Activated T-helper 17 cell treated with anti-CD3 and anti-CD28 coated beads, Interleukin-2, amount 50 U/mL, for 72 hours (primary cell): ENCODE results near the gene CD81. TPM values are rescaled to one million over a fixed set of nuclear protein-coding genes. Genes with fewer than 3 reads are reported as not detected.

Source experiments
- ATAC-seq: fragments of 150-1000 bp; cut with Tn5 transposase; replicated peaks from 2 replicates; pipeline ENCODE4 v1.10.0; 2021; ENCODE audit warnings: mild to moderate bottlenecking, moderate library complexity
- H3K27ac Mint-ChIP-seq: one replicate; pipeline ENCODE4 v1.8.0; 2022; ENCODE audit warnings: mixed read lengths
- H3K27me3 Mint-ChIP-seq: one replicate; pipeline ENCODE4 v1.8.0; 2022; ENCODE audit warnings: mixed read lengths
- H3K36me3 Mint-ChIP-seq: one replicate; pipeline ENCODE4 v1.8.0; 2022; ENCODE audit warnings: low read depth, mild to moderate bottlenecking, mixed read lengths
- H3K4me1 Mint-ChIP-seq: one replicate; pipeline ENCODE4 v1.8.0; 2022; ENCODE audit warnings: mixed read lengths
- H3K4me3 Mint-ChIP-seq: one replicate; pipeline ENCODE4 v1.8.0; 2022; ENCODE audit warnings: mild to moderate bottlenecking, mixed read lengths
- H3K9me3 Mint-ChIP-seq: one replicate; pipeline ENCODE4 v1.8.0; 2022; ENCODE audit warnings: mixed read lengths
- total RNA-seq, 2 donors: library from RNA; stranded (reverse); gene quantifications; one replicate each; pipeline ENCODE4 v1.2.3, GENCODE V29; 2022

The CD81 gene
- total RNA-seq, 2 donors from 2014 or later: 147 to 170 TPM

DNA sequence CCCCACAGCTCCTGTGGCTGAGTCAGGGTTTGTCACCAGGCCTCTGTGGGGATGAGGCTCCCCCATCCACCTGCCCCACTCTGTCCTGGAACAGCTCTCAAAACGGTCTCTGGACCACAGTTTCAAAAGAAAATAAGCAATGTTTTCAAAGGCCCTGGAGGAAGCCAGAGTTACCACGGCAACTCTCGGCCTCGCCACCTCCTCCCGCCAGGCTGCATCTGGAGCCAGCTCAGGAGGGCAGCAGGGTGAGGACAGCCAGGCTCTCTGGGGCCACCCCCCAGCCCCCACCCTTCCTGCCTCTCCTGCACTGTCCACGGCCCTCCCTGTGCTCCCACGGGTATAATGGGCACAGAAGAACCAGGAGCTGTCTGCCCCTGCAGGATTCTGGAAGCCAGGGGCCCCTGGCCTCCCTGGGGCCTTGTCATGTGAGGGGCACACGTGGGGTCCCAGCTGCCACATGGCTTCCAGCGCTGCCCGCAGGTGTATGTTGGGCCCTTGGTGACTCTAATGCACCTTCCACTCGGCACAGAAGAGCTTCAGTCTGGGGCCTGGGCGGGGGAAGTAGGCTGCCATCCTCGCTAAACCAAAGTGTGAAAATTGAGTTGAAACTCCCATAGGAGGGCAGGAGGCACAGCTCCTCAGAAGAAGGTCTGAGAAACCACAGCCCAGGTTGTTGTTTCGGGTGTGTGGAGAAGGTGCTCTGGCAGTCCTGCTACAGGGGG is 10.3 kb downstream of the CD81 start:
- peaks cover 22% of the 10 kb centered on the region for H3K36me3 Mint-ChIP-seq
- no peak overlapping the region for H3K27ac Mint-ChIP-seq
- peak; percentile 75 for ATAC-seq
- H3K27me3 Mint-ChIP-seq: no peaks in the 10 kb centered on the region
- H3K4me1 Mint-ChIP-seq: peaks cover 8% of the 10 kb centered on the region
- no peak overlapping the region for H3K4me3 Mint-ChIP-seq
- no peaks in the 10 kb centered on the region for H3K9me3 Mint-ChIP-seq

GRCh38 chr11:2388431-2389376 is 11.6 kb downstream of the CD81 start:
- H3K27ac Mint-ChIP-seq: peak overlapping the region; percentile 33
- peaks cover 8% of the 10 kb centered on the region for H3K4me1 Mint-ChIP-seq
- no peak for ATAC-seq
- no peaks in the 10 kb centered on the region for H3K9me3 Mint-ChIP-seq
- H3K36me3 Mint-ChIP-seq: peaks cover 22% of the 10 kb centered on the region
- H3K27me3 Mint-ChIP-seq: no peaks in the 10 kb centered on the region
- H3K4me3 Mint-ChIP-seq: no peak overlapping the region

DNA sequence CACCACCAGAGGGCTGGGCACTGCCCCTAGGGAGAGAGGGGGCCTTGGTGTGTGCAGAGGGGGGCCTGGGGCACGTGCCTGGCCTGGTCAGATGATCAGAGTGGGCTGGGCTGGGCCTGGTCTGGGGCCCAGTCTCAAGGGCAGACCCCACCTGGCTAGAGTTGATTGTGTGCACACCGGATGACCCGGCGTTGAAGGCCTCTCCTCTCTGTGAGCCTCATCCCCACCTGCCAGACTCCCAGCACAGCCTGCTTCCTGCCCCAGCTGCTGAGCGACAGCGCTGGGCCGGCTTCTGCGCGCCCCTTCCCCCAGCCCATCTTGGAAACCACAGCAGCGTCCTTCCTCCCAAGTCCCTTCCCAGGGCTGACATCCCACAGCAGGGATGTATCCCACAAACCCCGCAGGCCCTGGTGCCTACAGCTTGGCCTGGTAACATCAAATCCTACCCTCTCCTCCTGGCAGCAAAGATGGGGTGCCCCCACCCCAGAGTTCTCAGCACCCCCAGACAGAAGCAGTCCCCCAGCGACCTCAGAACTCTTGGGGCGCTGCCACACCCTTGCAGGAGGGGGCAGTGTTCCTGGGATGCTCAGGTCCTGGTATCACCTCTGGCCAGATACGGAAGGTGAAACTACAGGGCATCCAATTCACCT is 12.4 kb downstream of the CD81 start:
- H3K27me3 Mint-ChIP-seq: no peaks in the 10 kb centered on the region
- H3K4me1 Mint-ChIP-seq: peaks cover 8% of the 10 kb centered on the region
- H3K27ac Mint-ChIP-seq: peak overlapping the region; percentile 36
- H3K9me3 Mint-ChIP-seq: no peaks in the 10 kb centered on the region
- no peak overlapping the region for H3K4me3 Mint-ChIP-seq
- no peak for ATAC-seq
- peaks cover 22% of the 10 kb centered on the region for H3K36me3 Mint-ChIP-seq

GRCh38 chr11:2390091-2390724 is 13.1 kb downstream of the CD81 start:
- no peak for ATAC-seq
- Mint-ChIP-seq H3K36me3 (peaks cover 22% of the 10 kb centered on the region), H3K9me3 (no peaks in the 10 kb centered on the region), H3K27me3 (no peaks in the 10 kb centered on the region), H3K27ac (peak overlapping the region; percentile 36), H3K4me1 (peaks cover 8% of the 10 kb centered on the region), H3K4me3 (no peak overlapping the region)

DNA sequence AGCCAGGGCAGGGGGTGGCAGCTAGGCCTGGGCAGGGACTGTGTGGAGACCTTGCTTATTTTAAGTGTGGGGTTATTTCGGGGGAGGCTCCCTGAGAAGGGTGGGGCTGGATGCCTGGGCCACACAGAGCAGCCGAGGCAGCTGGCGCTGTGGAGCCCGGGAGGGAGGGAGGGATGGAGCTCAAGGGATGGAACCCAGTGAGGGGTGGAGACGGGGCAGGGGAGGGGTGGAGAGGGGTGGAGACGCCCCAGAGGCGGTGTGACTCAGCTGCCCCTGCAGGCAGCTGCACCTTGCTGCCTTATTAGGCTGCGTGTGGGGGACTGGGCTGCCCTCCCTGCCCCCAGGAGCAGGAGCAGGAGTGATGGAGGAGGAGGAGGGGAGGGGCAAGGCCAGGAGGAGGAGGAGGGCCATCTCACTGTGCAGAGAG is 13.6 kb downstream of the CD81 start:
- ATAC-seq: no peak
- peaks cover 4% of the 10 kb centered on the region for H3K4me1 Mint-ChIP-seq
- H3K4me3 Mint-ChIP-seq: no peak overlapping the region
- peaks cover 18% of the 10 kb centered on the region for H3K36me3 Mint-ChIP-seq
- H3K27ac Mint-ChIP-seq: no peak overlapping the region
- no peaks in the 10 kb centered on the region for H3K27me3 Mint-ChIP-seq
- H3K9me3 Mint-ChIP-seq: no peaks in the 10 kb centered on the region

DNA sequence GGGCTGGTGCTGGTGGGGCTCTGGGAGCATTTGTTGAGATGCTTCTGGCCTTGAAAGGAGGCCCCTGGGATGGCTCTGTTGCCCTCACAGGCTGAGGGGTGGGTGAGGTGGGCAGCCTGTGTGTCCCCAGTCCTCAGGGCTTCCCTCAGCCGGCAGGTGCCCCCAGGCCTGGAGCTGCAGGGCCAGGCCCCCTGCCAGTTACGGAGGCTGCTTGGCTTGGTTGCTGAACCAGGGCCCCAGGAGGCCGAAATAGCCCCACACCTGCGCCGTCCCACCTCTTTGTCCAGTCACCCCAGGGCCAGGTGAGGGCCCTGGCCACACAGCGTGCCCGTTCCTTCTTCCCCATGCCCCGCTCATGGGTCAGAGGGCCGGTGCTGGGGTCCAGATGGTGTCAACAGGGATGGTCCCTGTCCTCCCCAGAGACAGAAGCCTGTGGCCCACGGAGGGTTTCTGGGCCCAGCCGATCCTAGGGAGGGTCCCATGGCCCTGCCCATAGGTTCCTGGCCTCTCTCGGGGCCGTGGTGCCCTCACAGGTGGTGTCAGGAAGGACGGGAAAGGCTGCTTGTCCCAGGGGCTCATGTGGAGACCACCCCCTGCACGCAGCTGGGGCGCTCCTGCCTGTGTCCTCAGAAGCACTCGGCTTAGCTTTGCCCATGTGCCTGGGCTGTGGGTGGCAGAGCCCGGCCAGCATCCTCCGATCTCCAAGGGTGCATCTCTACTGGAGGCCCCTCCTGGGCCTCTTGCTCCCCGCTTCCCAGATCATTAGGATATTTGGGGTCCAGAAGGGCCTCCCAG is 14.3 kb downstream of the CD81 start:
- Mint-ChIP-seq H3K27me3 (no peaks in the 10 kb centered on the region), H3K36me3 (peaks cover 13% of the 10 kb centered on the region), H3K9me3 (no peaks in the 10 kb centered on the region), H3K4me3 (no peak overlapping the region), H3K4me1 (no peaks in the 10 kb centered on the region), H3K27ac (no peak overlapping the region)
- ATAC-seq: no peak

DNA sequence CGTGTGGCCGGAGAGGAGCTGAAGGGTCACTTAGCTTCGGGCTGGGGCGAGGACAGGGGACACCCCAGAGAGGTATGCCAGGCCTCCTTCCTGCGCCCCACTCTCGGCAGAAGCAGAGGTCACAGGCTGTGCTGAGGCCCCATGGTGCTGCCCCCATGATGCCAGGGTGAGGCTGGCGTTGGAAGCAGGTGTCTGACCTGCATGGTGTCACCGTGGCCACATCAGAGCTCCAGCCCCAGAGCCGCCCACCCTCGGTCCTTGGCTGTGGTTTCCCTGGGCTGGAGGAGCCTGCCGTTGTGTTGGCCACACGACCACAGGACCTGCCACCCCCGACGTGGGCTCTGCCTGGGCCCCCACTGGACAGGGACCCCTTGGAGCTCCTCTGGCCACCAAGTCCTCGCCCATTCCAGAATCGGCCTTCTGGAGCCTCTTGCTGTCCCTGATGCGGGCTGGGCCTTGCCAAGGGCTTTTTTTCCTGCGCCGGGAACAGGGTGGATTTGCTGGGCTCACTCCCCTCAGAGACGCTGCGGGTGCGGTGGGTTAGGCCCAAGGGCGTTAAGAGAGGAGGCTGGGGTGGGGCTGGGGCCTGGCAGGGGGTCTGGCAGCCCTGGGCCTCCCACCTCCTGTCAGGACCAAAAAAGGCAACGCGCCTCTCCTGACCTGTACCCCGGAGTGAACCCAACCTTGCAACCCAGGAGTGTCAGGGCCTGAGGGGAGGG is 15.3 kb downstream of the CD81 start:
- Mint-ChIP-seq H3K27ac (no peak overlapping the region), H3K4me1 (no peaks in the 10 kb centered on the region), H3K4me3 (no peak overlapping the region), H3K36me3 (peaks cover 22% of the 10 kb centered on the region), H3K27me3 (no peaks in the 10 kb centered on the region), H3K9me3 (no peaks in the 10 kb centered on the region)
- ATAC-seq: no peak

DNA sequence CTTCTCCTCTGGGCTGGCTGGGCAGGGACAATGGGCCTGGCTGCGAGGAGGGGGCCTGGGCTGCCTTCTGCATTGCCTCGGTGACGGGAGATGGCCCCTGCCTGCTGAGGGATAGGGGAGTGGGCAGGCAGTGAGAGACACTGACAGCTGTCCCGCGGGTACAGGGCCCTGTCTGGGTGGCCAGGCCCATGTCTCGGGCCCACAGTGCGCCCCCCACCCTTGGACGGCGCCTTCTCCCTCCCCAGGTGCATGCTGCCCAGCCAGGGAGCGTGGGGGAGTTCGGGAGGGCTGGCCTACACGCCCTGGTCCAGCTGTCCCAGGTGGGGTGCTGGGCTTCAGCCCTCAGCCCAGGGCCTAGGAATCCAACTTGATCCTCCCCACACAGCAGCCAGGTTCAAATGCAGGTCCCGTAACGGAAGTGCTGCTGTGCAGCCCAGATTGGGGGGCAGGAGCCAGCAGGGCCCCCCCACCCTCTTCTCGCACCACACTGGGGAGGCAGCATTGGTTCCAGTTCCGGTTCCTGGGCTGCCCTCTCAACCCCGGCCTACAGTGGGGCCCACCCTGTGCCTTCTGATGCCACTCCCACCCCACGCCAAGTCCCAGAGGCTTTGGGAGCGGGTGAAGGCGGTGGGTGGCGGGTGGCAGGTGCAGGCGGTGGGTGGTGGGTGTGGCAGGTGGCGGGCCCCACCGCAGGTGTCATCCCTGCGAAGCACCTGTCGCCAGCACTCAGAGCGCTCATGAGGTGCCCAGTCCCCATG is 16.2 kb downstream of the CD81 start:
- Mint-ChIP-seq H3K9me3 (no peaks in the 10 kb centered on the region), H3K27me3 (no peaks in the 10 kb centered on the region), H3K36me3 (peaks cover 26% of the 10 kb centered on the region), H3K4me1 (no peaks in the 10 kb centered on the region), H3K27ac (no peak overlapping the region), H3K4me3 (no peak overlapping the region)
- ATAC-seq: no peak

- H3K9me3 Mint-ChIP-seq: no peaks in the 10 kb centered on the region
- ATAC-seq: no peak
- no peak overlapping the region for H3K27ac Mint-ChIP-seq
- no peaks in the 10 kb centered on the region for H3K4me1 Mint-ChIP-seq
- no peak overlapping the region for H3K4me3 Mint-ChIP-seq
- H3K27me3 Mint-ChIP-seq: no peaks in the 10 kb centered on the region
- H3K36me3 Mint-ChIP-seq: peaks cover 26% of the 10 kb centered on the region
Observed at GRCh38 chr11:2393941-2394817, 17.1 kb downstream of the CD81 start.

DNA sequence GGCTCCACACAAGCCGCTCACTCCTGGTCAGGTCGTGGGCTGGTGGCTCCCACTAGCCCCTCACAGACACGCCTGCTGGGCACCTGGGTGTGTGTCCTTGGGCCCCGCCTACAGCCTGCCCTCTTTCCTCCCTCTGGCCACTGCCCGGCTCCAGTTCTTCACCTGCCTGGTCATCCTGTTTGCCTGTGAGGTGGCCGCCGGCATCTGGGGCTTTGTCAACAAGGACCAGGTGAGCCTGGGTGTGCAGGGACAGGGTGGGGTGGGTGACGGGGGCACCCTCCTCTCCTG is 17.7 kb downstream of the CD81 start:
- Mint-ChIP-seq H3K27me3 (no peaks in the 10 kb centered on the region), H3K4me3 (no peak overlapping the region), H3K4me1 (no peaks in the 10 kb centered on the region), H3K36me3 (peaks cover 23% of the 10 kb centered on the region), H3K9me3 (no peaks in the 10 kb centered on the region), H3K27ac (no peak overlapping the region)
- no peak for ATAC-seq

- no peak for ATAC-seq
- Mint-ChIP-seq H3K27me3 (no peaks in the 10 kb centered on the region), H3K36me3 (peaks cover 19% of the 10 kb centered on the region), H3K9me3 (no peaks in the 10 kb centered on the region), H3K4me1 (no peaks in the 10 kb centered on the region), H3K27ac (no peak overlapping the region), H3K4me3 (no peak overlapping the region)
Observed at GRCh38 chr11:2395211-2395730, 18.2 kb downstream of the CD81 start.

DNA sequence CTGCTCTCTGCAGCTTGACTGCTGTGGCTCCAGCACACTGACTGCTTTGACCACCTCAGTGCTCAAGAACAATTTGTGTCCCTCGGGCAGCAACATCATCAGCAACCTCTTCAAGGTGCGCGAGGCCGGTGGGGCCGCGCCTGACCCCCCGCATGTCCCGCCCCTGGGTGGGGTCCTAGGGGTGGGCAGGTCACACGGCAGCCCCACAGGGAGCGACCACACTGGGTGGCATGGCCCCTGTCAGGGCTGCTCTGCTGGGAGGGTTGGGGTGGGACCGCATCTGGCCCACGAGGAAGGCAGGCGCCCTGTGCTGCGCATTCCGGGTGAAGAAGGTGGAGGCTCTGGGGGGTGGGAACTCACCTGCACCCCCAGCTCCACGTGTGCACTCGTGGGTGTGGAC is 18.7 kb downstream of the CD81 start:
- Mint-ChIP-seq H3K27me3 (no peaks in the 10 kb centered on the region), H3K4me1 (no peaks in the 10 kb centered on the region), H3K4me3 (no peak overlapping the region), H3K9me3 (no peaks in the 10 kb centered on the region), H3K27ac (no peak overlapping the region), H3K36me3 (peaks cover 20% of the 10 kb centered on the region)
- no peak for ATAC-seq
